ENCODE data around the gene SRRT.
"Not testable (repeated sequence)": the region's sequence is repeated elsewhere in the genome, so short reads cannot be mapped to it uniquely, and the experiment has no call there.

DNA sequence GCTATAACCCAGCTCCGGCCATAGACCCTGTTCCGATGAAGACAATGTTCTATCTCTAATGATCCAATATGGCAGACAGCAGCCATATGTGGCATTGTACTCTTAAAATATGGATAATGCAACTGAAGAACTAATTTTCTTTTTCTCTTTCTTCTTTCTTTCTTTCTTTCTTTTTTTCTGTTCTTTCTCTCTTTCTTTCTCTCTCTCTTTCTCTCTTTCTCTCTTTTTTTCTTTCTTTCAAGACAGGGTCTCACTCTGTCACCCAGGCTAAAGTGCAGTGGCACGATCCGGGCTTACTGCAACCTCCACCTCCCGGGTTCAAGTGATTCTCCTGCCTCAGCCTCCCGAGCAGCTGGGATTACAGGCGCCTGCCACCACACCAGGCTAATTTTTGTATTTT lies 61.3 kb downstream of the SRRT start:
- not testable (repeated sequence) for TF ChIP-seq FOXA1 (IDR thresholded peaks at IDR 0.05); EGR1 (IDR thresholded peaks at IDR 0.05; ENCODE audit: low read depth in 2 of 2); YY1 (IDR thresholded peaks at IDR 0.05); RXRA (IDR thresholded peaks at IDR 0.05); RAD21 (IDR thresholded peaks at IDR 0.05); TAF1 (conservative IDR thresholded peaks at IDR 0.05); GABPA (IDR thresholded peaks at IDR 0.05 in 1 of 2, conservative IDR thresholded peaks at IDR 0.05 in 1 of 2); FOXA2 (IDR thresholded peaks at IDR 0.05); SP1 (IDR thresholded peaks at IDR 0.05)
- TF ChIP-seq, protein P1, sequence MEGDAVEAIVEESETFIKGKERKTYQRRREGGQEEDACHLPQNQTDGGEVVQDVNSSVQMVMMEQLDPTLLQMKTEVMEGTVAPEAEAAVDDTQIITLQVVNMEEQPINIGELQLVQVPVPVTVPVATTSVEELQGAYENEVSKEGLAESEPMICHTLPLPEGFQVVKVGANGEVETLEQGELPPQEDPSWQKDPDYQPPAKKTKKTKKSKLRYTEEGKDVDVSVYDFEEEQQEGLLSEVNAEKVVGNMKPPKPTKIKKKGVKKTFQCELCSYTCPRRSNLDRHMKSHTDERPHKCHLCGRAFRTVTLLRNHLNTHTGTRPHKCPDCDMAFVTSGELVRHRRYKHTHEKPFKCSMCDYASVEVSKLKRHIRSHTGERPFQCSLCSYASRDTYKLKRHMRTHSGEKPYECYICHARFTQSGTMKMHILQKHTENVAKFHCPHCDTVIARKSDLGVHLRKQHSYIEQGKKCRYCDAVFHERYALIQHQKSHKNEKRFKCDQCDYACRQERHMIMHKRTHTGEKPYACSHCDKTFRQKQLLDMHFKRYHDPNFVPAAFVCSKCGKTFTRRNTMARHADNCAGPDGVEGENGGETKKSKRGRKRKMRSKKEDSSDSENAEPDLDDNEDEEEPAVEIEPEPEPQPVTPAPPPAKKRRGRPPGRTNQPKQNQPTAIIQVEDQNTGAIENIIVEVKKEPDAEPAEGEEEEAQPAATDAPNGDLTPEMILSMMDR (IDR thresholded peaks at IDR 0.05; ENCODE audit: low read depth, low read length, missing input control): not testable (repeated sequence)
- TF ChIP-seq, protein P2, sequence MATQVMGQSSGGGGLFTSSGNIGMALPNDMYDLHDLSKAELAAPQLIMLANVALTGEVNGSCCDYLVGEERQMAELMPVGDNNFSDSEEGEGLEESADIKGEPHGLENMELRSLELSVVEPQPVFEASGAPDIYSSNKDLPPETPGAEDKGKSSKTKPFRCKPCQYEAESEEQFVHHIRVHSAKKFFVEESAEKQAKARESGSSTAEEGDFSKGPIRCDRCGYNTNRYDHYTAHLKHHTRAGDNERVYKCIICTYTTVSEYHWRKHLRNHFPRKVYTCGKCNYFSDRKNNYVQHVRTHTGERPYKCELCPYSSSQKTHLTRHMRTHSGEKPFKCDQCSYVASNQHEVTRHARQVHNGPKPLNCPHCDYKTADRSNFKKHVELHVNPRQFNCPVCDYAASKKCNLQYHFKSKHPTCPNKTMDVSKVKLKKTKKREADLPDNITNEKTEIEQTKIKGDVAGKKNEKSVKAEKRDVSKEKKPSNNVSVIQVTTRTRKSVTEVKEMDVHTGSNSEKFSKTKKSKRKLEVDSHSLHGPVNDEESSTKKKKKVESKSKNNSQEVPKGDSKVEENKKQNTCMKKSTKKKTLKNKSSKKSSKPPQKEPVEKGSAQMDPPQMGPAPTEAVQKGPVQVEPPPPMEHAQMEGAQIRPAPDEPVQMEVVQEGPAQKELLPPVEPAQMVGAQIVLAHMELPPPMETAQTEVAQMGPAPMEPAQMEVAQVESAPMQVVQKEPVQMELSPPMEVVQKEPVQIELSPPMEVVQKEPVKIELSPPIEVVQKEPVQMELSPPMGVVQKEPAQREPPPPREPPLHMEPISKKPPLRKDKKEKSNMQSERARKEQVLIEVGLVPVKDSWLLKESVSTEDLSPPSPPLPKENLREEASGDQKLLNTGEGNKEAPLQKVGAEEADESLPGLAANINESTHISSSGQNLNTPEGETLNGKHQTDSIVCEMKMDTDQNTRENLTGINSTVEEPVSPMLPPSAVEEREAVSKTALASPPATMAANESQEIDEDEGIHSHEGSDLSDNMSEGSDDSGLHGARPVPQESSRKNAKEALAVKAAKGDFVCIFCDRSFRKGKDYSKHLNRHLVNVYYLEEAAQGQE (IDR thresholded peaks at IDR 0.05): not testable (repeated sequence)
- TF ChIP-seq, protein P3, sequence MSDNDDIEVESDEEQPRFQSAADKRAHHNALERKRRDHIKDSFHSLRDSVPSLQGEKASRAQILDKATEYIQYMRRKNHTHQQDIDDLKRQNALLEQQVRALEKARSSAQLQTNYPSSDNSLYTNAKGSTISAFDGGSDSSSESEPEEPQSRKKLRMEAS (IDR thresholded peaks at IDR 0.05): not testable (repeated sequence)
- TF ChIP-seq, protein P4, sequence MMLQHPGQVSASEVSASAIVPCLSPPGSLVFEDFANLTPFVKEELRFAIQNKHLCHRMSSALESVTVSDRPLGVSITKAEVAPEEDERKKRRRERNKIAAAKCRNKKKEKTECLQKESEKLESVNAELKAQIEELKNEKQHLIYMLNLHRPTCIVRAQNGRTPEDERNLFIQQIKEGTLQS (IDR thresholded peaks at IDR 0.05): not testable (repeated sequence)
- TF ChIP-seq, protein P5, sequence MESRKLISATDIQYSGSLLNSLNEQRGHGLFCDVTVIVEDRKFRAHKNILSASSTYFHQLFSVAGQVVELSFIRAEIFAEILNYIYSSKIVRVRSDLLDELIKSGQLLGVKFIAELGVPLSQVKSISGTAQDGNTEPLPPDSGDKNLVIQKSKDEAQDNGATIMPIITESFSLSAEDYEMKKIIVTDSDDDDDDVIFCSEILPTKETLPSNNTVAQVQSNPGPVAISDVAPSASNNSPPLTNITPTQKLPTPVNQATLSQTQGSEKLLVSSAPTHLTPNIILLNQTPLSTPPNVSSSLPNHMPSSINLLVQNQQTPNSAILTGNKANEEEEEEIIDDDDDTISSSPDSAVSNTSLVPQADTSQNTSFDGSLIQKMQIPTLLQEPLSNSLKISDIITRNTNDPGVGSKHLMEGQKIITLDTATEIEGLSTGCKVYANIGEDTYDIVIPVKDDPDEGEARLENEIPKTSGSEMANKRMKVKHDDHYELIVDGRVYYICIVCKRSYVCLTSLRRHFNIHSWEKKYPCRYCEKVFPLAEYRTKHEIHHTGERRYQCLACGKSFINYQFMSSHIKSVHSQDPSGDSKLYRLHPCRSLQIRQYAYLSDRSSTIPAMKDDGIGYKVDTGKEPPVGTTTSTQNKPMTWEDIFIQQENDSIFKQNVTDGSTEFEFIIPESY (IDR thresholded peaks at IDR 0.05): not testable (repeated sequence)

Data from liver (tissue), 3 donors.